NCI-H146 treated with DMSO at 0.1 percent for 48 hours (cell line): ENCODE results near the gene HAPSTR1.
"Not testable (repeated sequence)": the region's sequence is repeated elsewhere in the genome, so short reads cannot be mapped to it uniquely, and the experiment has no call there.

Experiments
- DNase-seq: peaks from one replicate; lab custom pipeline; 2025; ENCODE audit not compliant: unreplicated experiment; lab: John Stamatoyannopoulos, UW

The HAPSTR1 gene

GRCh38 chr16:9090960-9091866 lies at the start of gene HAPSTR1:
HAPSTR1 (plus strand) TSS chr16:9091644; CDS start chr16:9092045, 401 bp downstream.
- peak; percentile 100 for DNase-seq

- DNase-seq, result no peak
Measured at GRCh38 chr16:9042533-9042932, 48.9 kb upstream of the HAPSTR1 start.

- DNase-seq, result no peak
Measured at GRCh38 chr16:9042964-9043680, 48.3 kb upstream of the HAPSTR1 start.

GRCh38 chr16:9045562-9045961 lies 45.9 kb upstream of the HAPSTR1 start:
- DNase-seq, result not testable (repeated sequence)

- no peak for DNase-seq
Measured at GRCh38 chr16:9046667-9047055, 44.8 kb upstream of the HAPSTR1 start.

GRCh38 chr16:9047689-9048301 lies 43.6 kb upstream of the HAPSTR1 start:
- peak; percentile 47 for DNase-seq

- DNase-seq, result no peak
Measured at GRCh38 chr16:9048302-9048700, 43.1 kb upstream of the HAPSTR1 start.

- no peak for DNase-seq
Measured at GRCh38 chr16:9049241-9049640, 42.2 kb upstream of the HAPSTR1 start.

- no peak for DNase-seq
Measured at GRCh38 chr16:9050102-9050830, 41.2 kb upstream of the HAPSTR1 start.

GRCh38 chr16:9053006-9053601 lies 38.3 kb upstream of the HAPSTR1 start:
- peak; percentile 38 for DNase-seq

- no peak for DNase-seq
Measured at GRCh38 chr16:9054460-9054859, 37.0 kb upstream of the HAPSTR1 start.

- no peak for DNase-seq
Measured at GRCh38 chr16:9055115-9055514, 36.3 kb upstream of the HAPSTR1 start.

GRCh38 chr16:9055661-9056060 lies 35.8 kb upstream of the HAPSTR1 start:
- no peak for DNase-seq

GRCh38 chr16:9056061-9056460 lies 35.4 kb upstream of the HAPSTR1 start:
- no peak for DNase-seq

- no peak for DNase-seq
Measured at GRCh38 chr16:9058211-9058610, 33.2 kb upstream of the HAPSTR1 start.

GRCh38 chr16:9060225-9060624 lies 31.2 kb upstream of the HAPSTR1 start:
- no peak for DNase-seq

- DNase-seq, result no peak
Measured at GRCh38 chr16:9061358-9061813, 30.1 kb upstream of the HAPSTR1 start.

- DNase-seq, result no peak
Measured at GRCh38 chr16:9062301-9062700, 29.1 kb upstream of the HAPSTR1 start.

- DNase-seq, result no peak
Measured at GRCh38 chr16:9065077-9065476, 26.4 kb upstream of the HAPSTR1 start.

- DNase-seq, result no peak
Measured at GRCh38 chr16:9068886-9069285, 22.6 kb upstream of the HAPSTR1 start.

- no peak for DNase-seq
Measured at GRCh38 chr16:9070254-9070653, 21.2 kb upstream of the HAPSTR1 start.
